Measurements from ENCODE around the gene ENOX1. TPM values are rescaled to one million over a fixed set of nuclear protein-coding genes. Genes with fewer than 3 reads are reported as not detected.

ENOX1 gene
- total and polyA plus RNA-seq, 9 of the 15 experiments (the other 6 are each of a cell fraction or from before 2014, with no cell fraction given): not detected

DNA sequence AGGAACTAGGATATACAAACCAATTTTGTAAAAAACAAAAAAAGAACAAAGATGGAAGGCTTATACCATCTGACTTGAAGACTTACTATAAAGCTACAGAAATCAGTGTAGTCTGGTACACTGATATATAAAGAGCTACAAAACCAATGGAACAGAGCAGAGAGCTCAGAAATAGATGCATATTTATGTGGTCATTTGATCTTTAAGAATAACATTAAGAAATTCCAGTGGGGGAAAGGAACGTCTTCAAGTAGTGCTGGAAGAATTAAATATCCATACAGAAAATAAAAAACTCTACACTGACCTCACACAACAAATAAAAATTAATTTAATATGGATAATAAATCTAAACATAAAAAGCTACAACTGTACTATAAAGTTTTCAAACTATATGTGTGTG, 317.0 kb downstream of the ENOX1 start (continued):
- TF ChIP-seq TFE3 (CRISPR knock-in tag; IDR thresholded peaks at IDR 0.05) (no peak), ZNF707 (CRISPR knock-in tag; conservative IDR thresholded peaks at IDR 0.05) (no peak), LARP7 (IDR thresholded peaks at IDR 0.05) (no peak)

DNA sequence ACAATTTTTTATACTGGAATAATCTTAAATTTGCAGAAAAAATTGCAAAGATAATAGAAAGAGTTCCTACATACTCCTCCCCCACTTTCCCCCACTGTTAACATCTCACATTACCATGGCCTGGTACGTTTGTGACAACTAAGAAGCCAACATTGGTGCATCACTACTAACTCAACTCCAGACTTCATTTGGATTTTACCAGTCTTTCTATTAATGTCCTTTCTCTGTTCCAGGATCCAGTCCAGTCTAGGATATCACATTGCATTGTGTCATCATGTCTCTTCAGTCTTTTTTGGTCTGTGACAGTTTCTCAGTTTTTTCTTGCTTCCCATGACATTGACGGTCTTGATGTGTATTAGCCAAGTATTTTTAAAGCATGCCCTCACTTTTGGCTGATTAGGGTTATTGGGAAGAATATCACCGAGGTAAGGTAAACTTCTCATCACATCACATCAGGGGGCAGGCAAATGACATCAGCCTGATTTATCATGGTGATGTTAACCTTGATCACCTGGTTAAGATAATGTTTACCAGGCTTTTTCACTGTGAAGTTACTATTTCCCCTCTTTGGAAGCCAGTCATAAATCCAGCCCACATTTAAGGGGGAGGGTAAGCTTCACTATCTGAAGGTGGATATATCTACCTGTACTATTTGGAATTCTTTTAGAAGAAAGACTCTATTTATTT, 322.1 kb downstream of the ENOX1 start:
- CTCF ChIA-PET (ENCODE audit: low intra/inter-chr PET ratio): no interaction called here
- H3K4me1 ChIP-seq (replicated peaks in 1 of 2; ENCODE audit: control insufficient read depth in 2 of 2, insufficient read depth in 2 of 2, low read length in 2 of 2): no peaks in the 10 kb centered on the region
- in situ Hi-C loops (cut with MboI): no loop called here
- DNase-seq (ENCODE audit: extremely low read depth in 1 of 4, low spot score in 3 of 4) (no peak), FAIRE-seq (no peak), ATAC-seq (no peak)
- no peak overlapping the region for H3K27ac ChIP-seq (ENCODE audit: extremely low read depth, low read depth, low read length)
- no peaks in the 10 kb centered on the region for H3K27me3 ChIP-seq (ENCODE audit: control insufficient read depth in 2 of 2, insufficient read depth in 2 of 2, low read length in 2 of 2)
- no peaks in the 10 kb centered on the region for H3K9me3 ChIP-seq (replicated peaks; ENCODE audit: control insufficient read depth, insufficient read depth, low read depth, low read length)
- no peak overlapping the region for H3K4me2 ChIP-seq (ENCODE audit: insufficient read depth, low read length)
- no peaks in the 10 kb centered on the region for H3K79me2 ChIP-seq (ENCODE audit: control insufficient read depth, insufficient read depth, low read length)
- H4K20me1 ChIP-seq (replicated peaks; ENCODE audit: control insufficient read depth, insufficient read depth, low read length): no peaks in the 10 kb centered on the region
- WGBS (ENCODE audit: insufficient coverage, low coverage, missing lambda C conversion rate): 0% methylated on average over 3 of the region's 3 CpGs
- no peaks in the 10 kb centered on the region for H3K36me3 ChIP-seq (ENCODE audit: control insufficient read depth, insufficient read depth, low read length)
- POLR2A ChIA-PET: no interaction called here
- no peak overlapping the region for H2AFZ ChIP-seq (ENCODE audit: low read depth, low read length)
- intact Hi-C loops (cut with micrococcal nuclease): no loop called here
- BruUV-seq (replicated peaks): no TSS peak
- no peaks in the 10 kb centered on the region for H3K9me1 ChIP-seq (ENCODE audit: control insufficient read depth, insufficient read depth, low read length)
- H3K9ac ChIP-seq (ENCODE audit: insufficient read depth in 1 of 2, low read depth in 2 of 2, low read length in 2 of 2): no peak overlapping the region
- H3K4me3 ChIP-seq: no peak overlapping the region
- TF ChIP-seq FIP1L1 (IDR thresholded peaks at IDR 0.05; ENCODE audit: low read depth, low read length, poor library complexity, severe bottlenecking) (no peak), FOXP1 (CRISPR knock-in tag; IDR thresholded peaks at IDR 0.05) (no peak), SIX5 (IDR thresholded peaks at IDR 0.05; ENCODE audit: borderline replicate concordance in 1 of 2, insufficient read depth in 1 of 2, low read depth in 1 of 2, low read length in 2 of 2) (no peak), E2F3 (CRISPR knock-in tag; IDR thresholded peaks at IDR 0.05) (no peak), TARDBP (IDR thresholded peaks at IDR 0.05) (no peak), CLOCK (CRISPR knock-in tag; IDR thresholded peaks at IDR 0.05; ENCODE audit: borderline replicate concordance) (no peak), SRSF1 (IDR thresholded peaks at IDR 0.05; ENCODE audit: low read depth, low read length) (no peak), SMAD3 (CRISPR knock-in tag; conservative IDR thresholded peaks at IDR 0.05) (no peak)
- TF ChIP-seq, protein P1, sequence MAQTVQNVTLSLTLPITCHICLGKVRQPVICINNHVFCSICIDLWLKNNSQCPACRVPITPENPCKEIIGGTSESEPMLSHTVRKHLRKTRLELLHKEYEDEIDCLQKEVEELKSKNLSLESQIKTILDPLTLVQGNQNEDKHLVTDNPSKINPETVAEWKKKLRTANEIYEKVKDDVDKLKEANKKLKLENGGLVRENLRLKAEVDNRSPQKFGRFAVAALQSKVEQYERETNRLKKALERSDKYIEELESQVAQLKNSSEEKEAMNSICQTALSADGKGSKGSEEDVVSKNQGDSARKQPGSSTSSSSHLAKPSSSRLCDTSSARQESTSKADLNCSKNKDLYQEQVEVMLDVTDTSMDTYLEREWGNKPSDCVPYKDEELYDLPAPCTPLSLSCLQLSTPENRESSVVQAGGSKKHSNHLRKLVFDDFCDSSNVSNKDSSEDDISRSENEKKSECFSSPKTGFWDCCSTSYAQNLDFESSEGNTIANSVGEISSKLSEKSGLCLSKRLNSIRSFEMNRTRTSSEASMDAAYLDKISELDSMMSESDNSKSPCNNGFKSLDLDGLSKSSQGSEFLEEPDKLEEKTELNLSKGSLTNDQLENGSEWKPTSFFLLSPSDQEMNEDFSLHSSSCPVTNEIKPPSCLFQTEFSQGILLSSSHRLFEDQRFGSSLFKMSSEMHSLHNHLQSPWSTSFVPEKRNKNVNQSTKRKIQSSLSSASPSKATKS (CRISPR knock-in tag; IDR thresholded peaks at IDR 0.05): no peak
